ENCODE results near the gene SPATA32.

- TF ChIP-seq CTCF (IDR thresholded peaks at IDR 0.05) (no peak), POLR2A (IDR thresholded peaks at IDR 0.05) (no peak)
These were observed 31.5 kb downstream of the SPATA32 start for GRCh38 chr17:45230410-45230786.

All from thyroid gland (tissue), 4 donors.